Activated CD8-positive, alpha-beta memory T cell treated with anti-CD3 and anti-CD28 coated beads, Interleukin-2, amount 50 U/mL, for 24 hours (primary cell): ENCODE results near the gene MUC15.
"Not testable (repeated sequence)": the region's sequence is repeated elsewhere in the genome, so short reads cannot be mapped to it uniquely, and the experiment has no call there.

ENCODE experiments used
- DNase-seq: peaks from one replicate; pipeline ENCODE4 v3.0.0-alpha.2; 2020; ENCODE audit errors: extremely low read depth

The MUC15 gene

GRCh38 chr11:26571861-26572654 is at the start of gene MUC15:
Gene MUC15, minus strand, starts transcription at chr11:26572263. Its CDS starts 5,169 bp downstream, at chr11:26567094.
- no peak for DNase-seq

GRCh38 chr11:26621132-26621531 is 49.1 kb upstream of the MUC15 start:
- DNase-seq: no peak

GRCh38 chr11:26620282-26621045 is 48.4 kb upstream of the MUC15 start:
- no peak for DNase-seq

- no peak for DNase-seq
Observed at GRCh38 chr11:26618441-26618840, 46.4 kb upstream of the MUC15 start.

- DNase-seq: no peak
Observed at GRCh38 chr11:26613759-26614158, 41.7 kb upstream of the MUC15 start.

GRCh38 chr11:26608507-26609146 is 36.6 kb upstream of the MUC15 start:
- DNase-seq: no peak

- DNase-seq: no peak
Observed at GRCh38 chr11:26607725-26608506, 35.9 kb upstream of the MUC15 start.

- no peak for DNase-seq
Observed at GRCh38 chr11:26599876-26600434, 27.9 kb upstream of the MUC15 start.

- DNase-seq: no peak
Observed at GRCh38 chr11:26599425-26599824, 27.4 kb upstream of the MUC15 start.

GRCh38 chr11:26597899-26598298 is 25.8 kb upstream of the MUC15 start:
- no peak for DNase-seq

- DNase-seq: not testable (repeated sequence)
Observed at GRCh38 chr11:26597049-26597689, 25.1 kb upstream of the MUC15 start.

- not testable (repeated sequence) for DNase-seq
Observed at GRCh38 chr11:26595207-26595865, 23.3 kb upstream of the MUC15 start.

- DNase-seq: no peak
Observed at GRCh38 chr11:26593691-26594090, 21.6 kb upstream of the MUC15 start.

GRCh38 chr11:26587073-26587472 is 15.0 kb upstream of the MUC15 start:
- DNase-seq: no peak

GRCh38 chr11:26584818-26585217 is 12.8 kb upstream of the MUC15 start:
- DNase-seq: no peak

- no peak for DNase-seq
Observed at GRCh38 chr11:26583550-26583949, 11.5 kb upstream of the MUC15 start.

- DNase-seq: no peak
Observed at GRCh38 chr11:26580929-26581328, 8.9 kb upstream of the MUC15 start.

GRCh38 chr11:26579683-26580082 is 7.6 kb upstream of the MUC15 start:
- no peak for DNase-seq

GRCh38 chr11:26578998-26579661 is 7.1 kb upstream of the MUC15 start:
- DNase-seq: no peak

- DNase-seq: no peak
Observed at GRCh38 chr11:26575946-26576345, 3.9 kb upstream of the MUC15 start.
